OCI-LY3 (cell line): Measurements from ENCODE around the gene ADIPOR2.

Source experiments
- EZH2phosphoT487 ChIP-seq: fragments of 200-600 bp; shearing (Covaris generic); IDR thresholded peaks from 2 replicates; pipeline ENCODE4 v1.6.1; 2018; ENCODE audit warnings: antibody characterized with exemption, mixed run types, low read depth
- TF ChIP-seq, protein P1 (sequence below): fragments of 200-600, 300-600 bp; sonication (generic); IDR thresholded peaks from 2 replicates; pipeline ENCODE4 v1.5.1; 2014; ENCODE audit warnings: antibody characterized with exemption, low read length, low read depth

DNA sequence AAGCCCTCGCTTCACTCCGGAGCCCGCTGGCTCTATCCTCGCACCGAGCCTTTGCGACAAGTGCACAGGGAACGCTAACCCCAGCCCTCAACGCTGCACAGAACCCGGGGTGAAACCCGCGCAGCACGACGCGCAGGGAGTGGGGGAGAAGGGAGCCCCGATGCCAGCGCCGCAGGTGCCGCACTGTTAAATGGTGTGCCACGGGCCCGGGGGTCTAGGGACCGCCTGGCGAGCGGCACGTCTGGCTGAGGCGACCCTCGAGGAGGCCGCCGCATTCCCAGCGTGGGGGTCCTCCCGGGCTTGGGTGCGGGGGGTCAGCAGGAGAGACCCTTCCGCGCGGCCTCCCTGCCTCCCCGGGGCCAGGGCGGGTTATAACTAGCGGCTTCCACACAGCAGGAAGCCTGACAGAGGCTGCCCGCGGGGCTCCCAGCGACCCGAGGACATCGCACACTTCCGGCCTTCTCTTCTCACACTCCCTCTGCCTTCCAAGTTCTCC is 105.7 kb downstream of the ADIPOR2 start:
- TF ChIP-seq, protein P1, sequence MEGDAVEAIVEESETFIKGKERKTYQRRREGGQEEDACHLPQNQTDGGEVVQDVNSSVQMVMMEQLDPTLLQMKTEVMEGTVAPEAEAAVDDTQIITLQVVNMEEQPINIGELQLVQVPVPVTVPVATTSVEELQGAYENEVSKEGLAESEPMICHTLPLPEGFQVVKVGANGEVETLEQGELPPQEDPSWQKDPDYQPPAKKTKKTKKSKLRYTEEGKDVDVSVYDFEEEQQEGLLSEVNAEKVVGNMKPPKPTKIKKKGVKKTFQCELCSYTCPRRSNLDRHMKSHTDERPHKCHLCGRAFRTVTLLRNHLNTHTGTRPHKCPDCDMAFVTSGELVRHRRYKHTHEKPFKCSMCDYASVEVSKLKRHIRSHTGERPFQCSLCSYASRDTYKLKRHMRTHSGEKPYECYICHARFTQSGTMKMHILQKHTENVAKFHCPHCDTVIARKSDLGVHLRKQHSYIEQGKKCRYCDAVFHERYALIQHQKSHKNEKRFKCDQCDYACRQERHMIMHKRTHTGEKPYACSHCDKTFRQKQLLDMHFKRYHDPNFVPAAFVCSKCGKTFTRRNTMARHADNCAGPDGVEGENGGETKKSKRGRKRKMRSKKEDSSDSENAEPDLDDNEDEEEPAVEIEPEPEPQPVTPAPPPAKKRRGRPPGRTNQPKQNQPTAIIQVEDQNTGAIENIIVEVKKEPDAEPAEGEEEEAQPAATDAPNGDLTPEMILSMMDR: no peak
- TF ChIP-seq EZH2phosphoT487: no peak
